HG02885 (cell line): ENCODE measurements around the gene LRRC14B.
"Not testable (repeated sequence)": the region's sequence is repeated elsewhere in the genome, so short reads cannot be mapped to it uniquely, and the experiment has no call there.

Experiments
- ATAC-seq: cut with Tn5 transposase; IDR thresholded peaks from one replicate; pipeline ENCODE4 v1.9.1; 2021; ENCODE audit warnings: mild to moderate bottlenecking; ENCODE audit not compliant: unreplicated experiment, poor library complexity

Gene LRRC14B

DNA sequence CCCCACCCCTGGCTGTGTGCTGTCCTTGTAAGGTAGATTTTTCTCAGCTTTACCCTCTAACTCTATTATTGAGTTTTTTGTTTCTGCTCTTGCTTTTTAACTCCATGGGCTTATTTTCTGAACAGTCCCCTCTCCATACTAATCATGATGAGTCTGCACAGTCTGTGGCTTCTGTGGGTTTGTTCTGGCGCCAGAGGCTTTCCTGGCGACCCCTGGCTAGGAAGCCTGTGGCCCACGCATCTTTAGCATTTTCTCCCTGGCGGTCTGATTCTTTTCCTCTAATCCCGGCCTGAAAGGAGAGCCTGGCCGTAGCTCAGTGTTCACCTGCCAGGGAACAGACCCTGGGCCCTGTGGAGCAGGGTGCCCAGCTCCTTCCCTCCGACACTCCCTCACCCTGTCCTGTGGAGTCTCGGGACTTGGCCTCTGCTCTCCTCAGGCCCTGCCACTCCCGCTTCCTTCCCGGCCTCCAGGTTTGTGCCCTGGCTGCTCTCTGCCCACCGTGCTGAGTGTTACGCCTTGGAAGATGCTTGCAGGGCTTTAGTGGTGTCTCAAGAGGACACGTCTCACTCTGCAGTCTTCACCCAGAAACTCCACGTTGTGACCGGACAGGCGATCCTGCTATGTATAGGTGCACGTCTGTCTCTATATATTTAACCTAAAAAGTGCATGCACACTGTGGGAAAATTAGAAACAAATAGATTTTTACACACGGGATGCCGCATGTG is 31.7 kb upstream of the LRRC14B start:
- no peak for ATAC-seq

DNA sequence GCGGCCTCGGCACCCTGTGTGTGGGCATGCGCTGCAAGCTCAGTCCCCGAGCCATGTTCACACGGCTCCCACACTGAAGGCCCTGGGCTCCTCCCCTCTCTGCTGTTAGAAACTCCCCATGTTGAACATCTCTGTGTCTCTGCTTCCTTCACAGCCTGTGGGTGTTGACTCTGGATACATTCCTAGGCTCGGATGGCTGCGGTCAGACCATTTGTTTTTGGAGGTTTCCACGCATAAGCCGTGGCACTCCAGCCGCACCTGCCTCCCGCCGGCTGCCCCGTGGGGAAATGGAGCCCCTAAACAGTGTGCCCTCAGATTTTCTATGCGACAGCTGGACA is 31.2 kb upstream of the LRRC14B start:
- ATAC-seq, result no peak

DNA sequence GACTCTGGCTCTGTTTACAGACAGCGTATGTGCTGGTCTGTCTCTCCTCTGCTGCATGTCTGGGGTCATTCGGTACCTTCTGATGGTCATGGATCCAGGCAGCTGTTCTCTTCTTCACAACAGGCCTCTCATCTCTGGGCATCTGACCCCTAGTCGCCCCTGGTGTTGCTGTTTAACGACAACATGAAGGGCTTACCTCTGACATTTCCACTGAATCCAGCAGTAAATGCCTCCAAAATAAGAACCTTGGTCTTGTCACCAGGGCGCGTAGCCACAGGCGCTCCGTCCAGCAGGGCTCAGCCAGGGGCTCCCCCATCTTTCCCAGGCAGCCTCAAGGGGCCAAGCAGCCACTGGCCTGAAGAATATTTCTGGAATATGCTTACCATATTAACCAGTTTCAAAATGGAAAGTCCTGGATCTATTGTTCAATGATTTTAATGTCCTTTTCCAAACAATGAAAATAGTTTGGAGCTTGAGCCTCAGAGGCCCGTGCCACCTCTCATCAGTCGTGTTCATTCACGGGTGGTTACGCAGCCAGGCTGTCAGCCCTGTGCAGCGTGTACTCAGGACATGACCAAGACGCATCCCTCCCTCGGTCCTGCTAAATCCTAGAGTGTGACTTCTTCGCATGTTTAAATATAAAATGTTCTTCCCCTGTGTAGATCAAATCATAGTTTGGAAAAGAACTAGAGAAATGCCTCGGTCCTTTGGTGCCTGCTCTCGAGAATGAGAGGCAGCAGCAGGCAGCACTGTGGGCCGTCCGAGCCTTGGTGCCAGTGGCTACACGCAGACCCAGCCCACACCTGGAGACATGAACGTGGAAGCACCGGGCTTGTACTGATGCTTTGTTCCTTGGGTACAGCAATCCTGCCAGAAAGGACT is 30.1 kb upstream of the LRRC14B start:
- no peak for ATAC-seq

DNA sequence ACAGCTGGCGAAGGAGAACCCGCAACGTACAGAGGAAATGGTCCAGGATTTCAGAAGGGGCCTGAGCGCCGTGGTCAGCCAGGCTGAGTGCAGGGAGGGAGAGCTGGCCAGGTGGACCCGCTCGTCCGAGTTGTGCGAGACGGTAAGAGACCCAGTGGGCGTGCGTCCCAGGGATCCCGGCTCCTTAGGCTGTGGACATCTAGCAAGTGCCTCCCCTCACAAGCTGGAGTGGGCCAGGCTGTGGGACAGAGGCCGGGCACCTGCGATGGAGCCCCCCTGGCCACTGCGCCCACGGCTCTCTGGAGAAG is 29.5 kb upstream of the LRRC14B start:
- ATAC-seq, result no peak

DNA sequence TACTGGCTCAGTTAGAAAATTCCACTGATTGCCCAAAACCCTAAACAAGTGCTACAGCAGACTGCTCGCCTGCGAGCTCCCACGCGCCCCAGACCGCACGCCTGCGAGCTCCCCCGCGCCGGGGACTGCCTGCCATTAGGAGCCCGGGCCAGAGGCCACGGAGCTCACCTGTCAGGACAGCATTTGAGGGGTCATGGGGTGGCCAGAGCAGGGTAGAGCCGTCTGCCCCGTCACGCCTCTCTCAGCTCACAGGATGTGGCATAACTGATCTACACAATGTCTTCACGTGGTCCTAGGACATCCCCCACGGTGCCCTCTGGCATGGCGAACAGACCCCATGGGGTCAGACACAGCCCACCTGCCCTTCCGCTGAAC is 29.1 kb upstream of the LRRC14B start:
- no peak for ATAC-seq

GRCh38 chr5:162565-163337 is 28.5 kb upstream of the LRRC14B start:
- ATAC-seq, result no peak

DNA sequence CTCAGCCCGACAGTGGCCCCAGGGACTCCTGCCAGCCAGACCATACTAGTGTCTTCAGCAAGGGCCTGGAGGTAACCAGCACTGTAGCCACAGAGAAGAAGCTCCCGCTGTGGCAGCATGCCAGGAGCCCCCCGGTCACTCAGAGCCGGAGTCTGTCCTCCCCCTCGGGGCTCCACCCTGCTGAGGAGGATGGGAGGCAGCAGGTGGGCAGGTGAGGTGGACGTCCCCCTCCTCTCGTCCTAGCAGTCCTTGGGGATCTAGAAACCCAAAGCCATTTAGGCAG is 28.0 kb upstream of the LRRC14B start:
- ATAC-seq, result no peak

DNA sequence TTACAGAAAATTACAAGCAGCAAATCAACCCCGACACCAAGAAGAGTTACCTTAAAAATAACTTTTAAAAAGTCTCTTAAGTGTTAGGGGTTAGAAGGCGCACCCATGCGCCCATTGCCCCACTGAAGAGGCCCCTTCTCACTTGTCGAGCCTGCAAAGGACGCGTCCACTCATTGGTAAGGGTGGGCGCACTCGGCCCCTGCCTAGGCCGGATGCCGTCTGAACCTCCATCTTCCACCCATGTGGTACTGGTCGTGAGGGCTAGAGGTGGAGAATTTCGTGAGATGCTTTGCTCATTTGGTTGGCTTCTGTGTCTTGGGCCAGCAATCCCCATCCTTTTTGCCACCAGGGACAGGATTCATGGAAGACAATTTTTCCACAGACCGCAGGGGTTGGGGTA is 27.5 kb upstream of the LRRC14B start:
- no peak for ATAC-seq

- no peak for ATAC-seq
Measured at GRCh38 chr5:164244-164643, 27.1 kb upstream of the LRRC14B start.

- not testable (repeated sequence) for ATAC-seq
Measured at GRCh38 chr5:164783-165182, 26.5 kb upstream of the LRRC14B start.

- ATAC-seq, result no peak
Measured at GRCh38 chr5:166441-167372, 24.6 kb upstream of the LRRC14B start.

- no peak for ATAC-seq
Measured at GRCh38 chr5:167511-167910, 23.8 kb upstream of the LRRC14B start.

DNA sequence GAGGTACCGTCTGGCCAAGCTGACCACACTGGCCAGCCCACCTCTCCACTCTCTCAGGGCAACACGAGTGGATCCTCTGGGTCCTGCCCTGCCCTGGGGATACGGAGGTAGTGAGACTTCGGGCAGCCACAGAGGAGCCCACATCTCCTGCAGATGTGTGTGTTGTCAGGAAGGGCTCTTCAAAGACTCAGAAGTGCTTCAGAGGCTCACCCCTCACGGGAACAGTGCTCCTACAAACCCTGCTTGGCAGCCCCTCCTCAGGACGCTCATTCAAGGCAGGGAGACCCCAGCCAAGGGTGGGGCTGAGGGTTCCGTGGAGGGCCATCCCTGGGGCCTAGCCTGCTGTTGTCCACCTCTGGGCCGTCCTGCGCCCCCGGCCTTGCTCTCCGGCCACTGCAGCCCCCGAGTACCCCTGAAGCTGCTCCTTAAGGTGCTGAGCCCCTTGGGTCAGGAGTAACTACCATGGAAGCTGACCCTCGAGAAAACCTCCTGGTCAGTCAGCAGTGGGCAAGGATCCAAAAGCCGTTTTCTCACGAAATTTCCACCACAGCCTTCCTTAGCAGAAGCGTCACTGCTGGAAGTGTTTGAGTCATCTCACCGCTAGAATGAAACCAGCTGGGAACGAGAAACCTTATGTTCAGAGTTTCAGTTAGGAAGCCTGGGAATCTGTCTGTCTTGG is 23.2 kb upstream of the LRRC14B start:
- ATAC-seq, result no peak

GRCh38 chr5:169071-169727 is 22.1 kb upstream of the LRRC14B start:
- no peak for ATAC-seq

DNA sequence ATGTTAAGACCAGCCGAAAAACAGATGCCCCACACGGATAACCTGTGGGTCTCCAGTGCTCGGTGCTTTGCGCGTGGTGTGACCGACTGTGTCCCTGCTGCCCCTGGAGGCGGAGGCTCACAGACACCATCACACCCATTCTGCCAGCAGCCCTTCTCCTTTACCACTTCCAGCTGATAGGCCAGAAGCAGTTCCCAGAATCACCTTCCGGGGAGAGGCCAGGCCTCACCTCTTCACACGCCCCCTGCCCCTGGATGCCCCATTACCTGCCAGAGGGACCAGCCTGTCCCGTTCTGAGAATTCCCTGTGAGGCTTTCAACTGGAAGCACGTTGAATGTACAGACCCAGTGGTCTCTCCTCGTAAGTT is 21.6 kb upstream of the LRRC14B start:
- ATAC-seq, result no peak

DNA sequence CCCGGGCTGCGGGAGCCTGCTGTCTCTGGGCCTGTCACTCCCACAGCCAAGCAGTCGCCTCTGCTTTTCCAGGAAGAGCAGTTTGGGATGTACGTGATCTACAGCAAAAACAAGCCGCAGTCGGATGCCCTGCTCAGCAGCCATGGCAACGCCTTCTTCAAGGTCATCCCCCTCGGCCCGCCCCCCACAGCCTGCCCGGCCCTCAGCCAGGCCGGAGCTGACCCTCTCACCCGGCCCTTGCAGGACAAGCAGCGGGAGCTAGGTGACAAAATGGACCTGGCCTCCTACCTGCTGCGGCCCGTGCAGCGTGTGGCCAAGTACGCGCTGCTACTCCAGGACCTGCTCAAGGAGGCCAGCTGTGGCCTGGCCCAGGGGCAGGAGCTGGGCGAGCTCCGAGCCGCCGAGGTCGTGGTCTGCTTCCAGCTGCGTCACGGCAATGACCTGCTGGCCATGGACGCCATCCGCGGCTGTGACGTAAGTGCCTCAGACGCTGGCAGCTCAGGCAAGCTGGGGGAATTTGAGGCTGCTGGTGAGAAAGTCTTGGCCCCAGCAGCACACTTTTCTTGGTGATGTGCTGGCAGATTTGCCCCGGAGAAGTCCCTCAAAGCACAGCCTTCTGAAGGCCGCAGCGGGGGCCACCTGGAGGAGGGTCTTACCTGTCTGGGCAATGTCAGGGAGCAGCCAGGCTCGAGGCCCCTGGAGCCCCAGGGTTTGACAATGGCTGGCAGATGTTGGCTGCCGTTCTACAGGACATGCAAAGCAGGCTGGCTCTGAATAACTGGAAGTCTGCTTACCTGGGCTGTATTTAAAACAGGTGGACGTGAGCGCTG is 20.1 kb upstream of the LRRC14B start:
- no peak for ATAC-seq

GRCh38 chr5:171801-172331 is 19.4 kb upstream of the LRRC14B start:
- ATAC-seq, result no peak

GRCh38 chr5:172421-172820 is 18.9 kb upstream of the LRRC14B start:
- no peak for ATAC-seq
